ENCODE data around the gene CACHD1. TPM values are rescaled to one million over a fixed set of nuclear protein-coding genes. Genes with fewer than 3 reads are reported as not detected.

Gene CACHD1
- polyA plus RNA-seq, 1 of the 3 experiments (the other 2 are of a cell fraction) = 2.2 TPM

GRCh38 chr1:64685765-64686341 is 215.9 kb downstream of the CACHD1 start:
- Histone ChIP-seq H3K4me3 (ENCODE audit: low read depth in 2 of 2, low read length in 1 of 2) (no peak overlapping the region), H3K27ac (ENCODE audit: low read depth in 2 of 2, low read length in 1 of 2) (no peak overlapping the region), H3K27me3 (ENCODE audit: insufficient read depth) (no peaks in the 10 kb centered on the region), H3K4me1 (ENCODE audit: control insufficient read depth in 1 of 2, insufficient read depth in 2 of 2, low read depth in 1 of 2, low read length in 1 of 2) (peaks cover 0 to 14% of the 10 kb centered on the region in 2 experiments; a peak in 3 of 4 replicates), H4K20me1 (ENCODE audit: insufficient read depth) (no peaks in the 10 kb centered on the region), H3F3A (replicated peaks; ENCODE audit: insufficient read depth) (no peaks in the 10 kb centered on the region), H3K79me2 (ENCODE audit: insufficient read depth) (no peaks in the 10 kb centered on the region), H3K9me3 (no peaks in the 10 kb centered on the region), H2AFZ (ENCODE audit: low read depth) (no peak overlapping the region), H3K4me2 (no peak overlapping the region), H3K9me2 (no peaks in the 10 kb centered on the region), H3K9ac (no peak overlapping the region), H3K36me3 (replicated peaks in 1 of 2; ENCODE audit: control insufficient read depth in 1 of 2, insufficient read depth in 2 of 2, low read length in 1 of 2) (peaks cover 10 to 44% of the 10 kb centered on the region in 2 experiments)
- DNase-seq = no peak
- TF ChIP-seq, protein P1, sequence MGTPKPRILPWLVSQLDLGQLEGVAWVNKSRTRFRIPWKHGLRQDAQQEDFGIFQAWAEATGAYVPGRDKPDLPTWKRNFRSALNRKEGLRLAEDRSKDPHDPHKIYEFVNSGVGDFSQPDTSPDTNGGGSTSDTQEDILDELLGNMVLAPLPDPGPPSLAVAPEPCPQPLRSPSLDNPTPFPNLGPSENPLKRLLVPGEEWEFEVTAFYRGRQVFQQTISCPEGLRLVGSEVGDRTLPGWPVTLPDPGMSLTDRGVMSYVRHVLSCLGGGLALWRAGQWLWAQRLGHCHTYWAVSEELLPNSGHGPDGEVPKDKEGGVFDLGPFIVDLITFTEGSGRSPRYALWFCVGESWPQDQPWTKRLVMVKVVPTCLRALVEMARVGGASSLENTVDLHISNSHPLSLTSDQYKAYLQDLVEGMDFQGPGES (IDR thresholded peaks at IDR 0.05; ENCODE audit: low read depth, low read length) = no peak
- TF ChIP-seq EZH2phosphoT487 (IDR thresholded peaks at IDR 0.05; ENCODE audit: borderline replicate concordance, low read depth) = no peak
- TF ChIP-seq EP300 (IDR thresholded peaks at IDR 0.05; ENCODE audit: borderline replicate concordance in 1 of 2, low read depth in 1 of 2, low read length in 1 of 2) = no peak
- TF ChIP-seq RFX5 (IDR thresholded peaks at IDR 0.05; ENCODE audit: low read length) = no peak
- TF ChIP-seq PBX3 (IDR thresholded peaks at IDR 0.05) = no peak
- TF ChIP-seq GABPA (IDR thresholded peaks at IDR 0.05; ENCODE audit: low read depth) = no peak
- no peak for TF ChIP-seq SIN3A (IDR thresholded peaks at IDR 0.05; ENCODE audit: borderline replicate concordance, low read depth, low read length)
- TF ChIP-seq USF2 (IDR thresholded peaks at IDR 0.05; ENCODE audit: borderline replicate concordance, low read depth, low read length) = no peak
- no peak for TF ChIP-seq GATA2 (CRISPR knock-in tag; IDR thresholded peaks at IDR 0.05)
- TF ChIP-seq, protein P2, sequence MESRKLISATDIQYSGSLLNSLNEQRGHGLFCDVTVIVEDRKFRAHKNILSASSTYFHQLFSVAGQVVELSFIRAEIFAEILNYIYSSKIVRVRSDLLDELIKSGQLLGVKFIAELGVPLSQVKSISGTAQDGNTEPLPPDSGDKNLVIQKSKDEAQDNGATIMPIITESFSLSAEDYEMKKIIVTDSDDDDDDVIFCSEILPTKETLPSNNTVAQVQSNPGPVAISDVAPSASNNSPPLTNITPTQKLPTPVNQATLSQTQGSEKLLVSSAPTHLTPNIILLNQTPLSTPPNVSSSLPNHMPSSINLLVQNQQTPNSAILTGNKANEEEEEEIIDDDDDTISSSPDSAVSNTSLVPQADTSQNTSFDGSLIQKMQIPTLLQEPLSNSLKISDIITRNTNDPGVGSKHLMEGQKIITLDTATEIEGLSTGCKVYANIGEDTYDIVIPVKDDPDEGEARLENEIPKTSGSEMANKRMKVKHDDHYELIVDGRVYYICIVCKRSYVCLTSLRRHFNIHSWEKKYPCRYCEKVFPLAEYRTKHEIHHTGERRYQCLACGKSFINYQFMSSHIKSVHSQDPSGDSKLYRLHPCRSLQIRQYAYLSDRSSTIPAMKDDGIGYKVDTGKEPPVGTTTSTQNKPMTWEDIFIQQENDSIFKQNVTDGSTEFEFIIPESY (IDR thresholded peaks at IDR 0.05; ENCODE audit: borderline replicate concordance, low read depth) = no peak
- TF ChIP-seq, protein P3, sequence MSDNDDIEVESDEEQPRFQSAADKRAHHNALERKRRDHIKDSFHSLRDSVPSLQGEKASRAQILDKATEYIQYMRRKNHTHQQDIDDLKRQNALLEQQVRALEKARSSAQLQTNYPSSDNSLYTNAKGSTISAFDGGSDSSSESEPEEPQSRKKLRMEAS (IDR thresholded peaks at IDR 0.05; ENCODE audit: low read depth) = no peak
- no peak for TF ChIP-seq FOXJ3 (CRISPR knock-in tag; IDR thresholded peaks at IDR 0.05)
- TF ChIP-seq JUND (IDR thresholded peaks at IDR 0.05) = no peak
- no peak for TF ChIP-seq FOSL2 (IDR thresholded peaks at IDR 0.05; ENCODE audit: borderline replicate concordance, low read depth)
- TF ChIP-seq, protein P4, sequence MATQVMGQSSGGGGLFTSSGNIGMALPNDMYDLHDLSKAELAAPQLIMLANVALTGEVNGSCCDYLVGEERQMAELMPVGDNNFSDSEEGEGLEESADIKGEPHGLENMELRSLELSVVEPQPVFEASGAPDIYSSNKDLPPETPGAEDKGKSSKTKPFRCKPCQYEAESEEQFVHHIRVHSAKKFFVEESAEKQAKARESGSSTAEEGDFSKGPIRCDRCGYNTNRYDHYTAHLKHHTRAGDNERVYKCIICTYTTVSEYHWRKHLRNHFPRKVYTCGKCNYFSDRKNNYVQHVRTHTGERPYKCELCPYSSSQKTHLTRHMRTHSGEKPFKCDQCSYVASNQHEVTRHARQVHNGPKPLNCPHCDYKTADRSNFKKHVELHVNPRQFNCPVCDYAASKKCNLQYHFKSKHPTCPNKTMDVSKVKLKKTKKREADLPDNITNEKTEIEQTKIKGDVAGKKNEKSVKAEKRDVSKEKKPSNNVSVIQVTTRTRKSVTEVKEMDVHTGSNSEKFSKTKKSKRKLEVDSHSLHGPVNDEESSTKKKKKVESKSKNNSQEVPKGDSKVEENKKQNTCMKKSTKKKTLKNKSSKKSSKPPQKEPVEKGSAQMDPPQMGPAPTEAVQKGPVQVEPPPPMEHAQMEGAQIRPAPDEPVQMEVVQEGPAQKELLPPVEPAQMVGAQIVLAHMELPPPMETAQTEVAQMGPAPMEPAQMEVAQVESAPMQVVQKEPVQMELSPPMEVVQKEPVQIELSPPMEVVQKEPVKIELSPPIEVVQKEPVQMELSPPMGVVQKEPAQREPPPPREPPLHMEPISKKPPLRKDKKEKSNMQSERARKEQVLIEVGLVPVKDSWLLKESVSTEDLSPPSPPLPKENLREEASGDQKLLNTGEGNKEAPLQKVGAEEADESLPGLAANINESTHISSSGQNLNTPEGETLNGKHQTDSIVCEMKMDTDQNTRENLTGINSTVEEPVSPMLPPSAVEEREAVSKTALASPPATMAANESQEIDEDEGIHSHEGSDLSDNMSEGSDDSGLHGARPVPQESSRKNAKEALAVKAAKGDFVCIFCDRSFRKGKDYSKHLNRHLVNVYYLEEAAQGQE (IDR thresholded peaks at IDR 0.05; ENCODE audit: low read depth, low read length) = no peak
- ChIA-PET CTCF (interaction anchor here (0.8 to 1.0 kb wide), 3 partner anchors 10 to 1111 kb away, joined by 3 read pairs; no protein-coding TSS in a partner anchor), POLR2A (no interaction called here)
- WGBS (ENCODE audit: low lambda C conversion rate) = 96% methylated on average over 6 of the region's 6 CpGs
